ENCODE measurements around the gene COL4A2. TPM values are rescaled to one million over a fixed set of nuclear protein-coding genes. Genes with fewer than 3 reads are reported as not detected.

The COL4A2 gene
- polyA plus RNA-seq, 1 donor (not counting 4 experiments of a cell fraction or from before 2014, with no cell fraction given) = 30.7 TPM

DNA sequence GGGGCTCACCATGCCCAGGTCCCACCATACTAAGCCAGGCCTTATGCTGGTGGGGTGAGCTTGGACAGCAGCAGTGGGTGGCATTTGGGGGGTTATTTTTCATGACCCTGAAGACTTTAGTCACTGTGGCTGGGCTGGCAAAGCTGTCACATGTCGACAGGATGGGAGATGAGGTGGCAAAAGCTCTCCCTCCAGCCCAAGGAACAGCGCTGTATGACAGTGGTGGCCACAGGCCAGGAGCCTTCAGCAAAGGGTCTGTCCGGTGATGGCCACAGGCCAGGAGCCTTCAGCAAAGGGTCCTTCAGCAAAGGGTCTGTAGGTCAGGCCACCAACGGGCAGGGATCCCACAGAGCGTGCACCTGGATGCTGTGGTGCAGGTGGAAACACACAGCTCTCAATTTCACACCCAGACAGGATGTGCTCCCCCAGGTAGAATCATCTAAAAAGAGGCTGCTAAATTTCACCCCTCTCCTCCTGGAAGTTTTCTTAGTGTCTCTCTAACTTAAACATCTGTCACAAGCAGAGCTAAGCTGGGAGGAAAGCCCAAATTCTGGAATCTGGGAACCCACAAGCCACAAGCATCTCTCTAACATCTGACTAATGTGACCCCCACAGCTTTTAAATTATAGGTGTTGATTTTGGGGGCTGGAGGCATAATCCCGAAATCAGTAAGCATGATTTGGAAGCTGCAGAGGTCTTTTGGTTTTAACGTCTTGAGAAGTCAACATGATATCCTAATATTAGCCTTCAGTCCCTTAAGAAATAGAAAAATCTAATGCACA lies 23.2 kb upstream of the COL4A2 start:
- FAIRE-seq = no peak
- H3K4me3 ChIP-seq (ENCODE audit: control insufficient read depth in 2 of 3, extremely low read depth in 1 of 3, insufficient read depth in 2 of 3, low read depth in 1 of 3, low read length in 3 of 3) = no peak overlapping the region
- H3K36me3 ChIP-seq (ENCODE audit: control insufficient read depth in 2 of 2, extremely low read depth in 1 of 2, insufficient read depth in 2 of 2, low read length in 2 of 2) = peaks cover 0 to 4% of the 10 kb centered on the region in 2 experiments
- H3K79me2 ChIP-seq (ENCODE audit: control insufficient read depth, insufficient read depth, low read length) = peaks cover 9% of the 10 kb centered on the region
- dilution Hi-C loops (cut with MboI; ENCODE audit: extremely low pct_ligation_motif_present, low sequenced_read_pairs) = no loop called here
- H3K9ac ChIP-seq (ENCODE audit: control insufficient read depth, extremely low read depth, insufficient read depth, low read length) = no peak overlapping the region
- no peak for DNase-seq (ENCODE audit: low read depth, low spot score)
- H3K9me1 ChIP-seq (ENCODE audit: control insufficient read depth, extremely low read depth, insufficient read depth, low read length) = no peaks in the 10 kb centered on the region
- TF ChIP-seq EZH2 (IDR thresholded peaks at IDR 0.05; ENCODE audit: low read length) = no peak
- TF ChIP-seq, protein P1, sequence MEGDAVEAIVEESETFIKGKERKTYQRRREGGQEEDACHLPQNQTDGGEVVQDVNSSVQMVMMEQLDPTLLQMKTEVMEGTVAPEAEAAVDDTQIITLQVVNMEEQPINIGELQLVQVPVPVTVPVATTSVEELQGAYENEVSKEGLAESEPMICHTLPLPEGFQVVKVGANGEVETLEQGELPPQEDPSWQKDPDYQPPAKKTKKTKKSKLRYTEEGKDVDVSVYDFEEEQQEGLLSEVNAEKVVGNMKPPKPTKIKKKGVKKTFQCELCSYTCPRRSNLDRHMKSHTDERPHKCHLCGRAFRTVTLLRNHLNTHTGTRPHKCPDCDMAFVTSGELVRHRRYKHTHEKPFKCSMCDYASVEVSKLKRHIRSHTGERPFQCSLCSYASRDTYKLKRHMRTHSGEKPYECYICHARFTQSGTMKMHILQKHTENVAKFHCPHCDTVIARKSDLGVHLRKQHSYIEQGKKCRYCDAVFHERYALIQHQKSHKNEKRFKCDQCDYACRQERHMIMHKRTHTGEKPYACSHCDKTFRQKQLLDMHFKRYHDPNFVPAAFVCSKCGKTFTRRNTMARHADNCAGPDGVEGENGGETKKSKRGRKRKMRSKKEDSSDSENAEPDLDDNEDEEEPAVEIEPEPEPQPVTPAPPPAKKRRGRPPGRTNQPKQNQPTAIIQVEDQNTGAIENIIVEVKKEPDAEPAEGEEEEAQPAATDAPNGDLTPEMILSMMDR (optimal IDR thresholded peaks at IDR 0.05 in 1 of 3, IDR thresholded peaks at IDR 0.05 in 1 of 3, conservative IDR thresholded peaks at IDR 0.05 in 1 of 3; ENCODE audit: extremely low read depth in 1 of 3, insufficient read depth in 2 of 3, low read length in 3 of 3) = no peak
- H3K4me1 ChIP-seq (ENCODE audit: control insufficient read depth, extremely low read depth, insufficient read depth, low read length) = peaks cover 19% of the 10 kb centered on the region
- H2AFZ ChIP-seq (ENCODE audit: control insufficient read depth, low read length) = no peak overlapping the region
- H3K9me3 ChIP-seq (ENCODE audit: control insufficient read depth, low read depth, low read length) = no peaks in the 10 kb centered on the region
- no peak overlapping the region for H3K4me2 ChIP-seq (ENCODE audit: control insufficient read depth, extremely low read depth, insufficient read depth, low read depth, low read length)
- no peaks in the 10 kb centered on the region for H3K27me3 ChIP-seq (ENCODE audit: control insufficient read depth, extremely low read depth, insufficient read depth, low read length)
- no peak overlapping the region for H3K27ac ChIP-seq (ENCODE audit: control insufficient read depth, insufficient read depth, low read length)
- H4K20me1 ChIP-seq (ENCODE audit: control insufficient read depth, extremely low read depth, insufficient read depth, low read length) = no peaks in the 10 kb centered on the region

DNA sequence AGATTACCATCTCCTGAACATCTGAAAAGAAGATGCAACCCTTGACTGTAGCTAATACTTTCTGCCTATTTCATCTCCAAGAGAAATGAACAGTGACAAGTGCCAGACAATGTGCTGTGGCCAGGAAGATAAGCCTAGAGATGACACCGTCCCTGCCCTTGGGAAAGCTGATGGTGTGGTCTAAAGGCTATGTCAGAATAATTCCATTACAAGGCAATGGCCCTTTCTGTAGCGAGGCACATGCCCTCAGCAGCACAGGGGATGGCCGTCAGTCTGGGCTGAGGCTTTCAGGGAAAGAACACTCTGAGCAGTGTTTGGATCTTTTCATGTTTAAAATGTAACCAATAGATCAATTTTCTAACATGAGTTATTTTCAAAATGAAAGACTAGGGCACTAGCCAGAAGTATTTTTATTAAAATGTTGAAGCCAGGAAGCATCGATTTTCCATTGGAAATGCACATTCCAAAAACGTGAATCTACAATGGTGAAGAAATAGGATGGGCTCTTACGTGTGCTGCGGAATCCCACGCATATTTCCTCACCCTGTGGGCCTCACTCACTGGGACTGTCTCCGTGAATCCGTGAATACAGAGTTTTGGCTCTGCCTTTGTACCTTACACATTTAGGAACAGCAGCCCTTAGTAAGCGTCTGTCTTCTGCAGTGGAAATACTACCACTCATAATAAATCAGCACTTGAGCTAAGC lies 22.2 kb upstream of the COL4A2 start:
- Histone ChIP-seq H3K4me2 (ENCODE audit: control insufficient read depth, extremely low read depth, insufficient read depth, low read depth, low read length) (no peak overlapping the region), H3K27ac (ENCODE audit: control insufficient read depth, insufficient read depth, low read length) (no peak overlapping the region)

More for the DNA sequence above, 22.2 kb upstream of the COL4A2 start:
- Histone ChIP-seq H3K36me3 (ENCODE audit: control insufficient read depth in 2 of 2, extremely low read depth in 1 of 2, insufficient read depth in 2 of 2, low read length in 2 of 2) (peaks cover 0 to 6% of the 10 kb centered on the region in 2 experiments), H3K79me2 (ENCODE audit: control insufficient read depth, insufficient read depth, low read length) (peaks cover 9% of the 10 kb centered on the region), H2AFZ (ENCODE audit: control insufficient read depth, low read length) (no peak overlapping the region), H3K4me1 (ENCODE audit: control insufficient read depth, extremely low read depth, insufficient read depth, low read length) (peaks cover 19% of the 10 kb centered on the region), H3K4me3 (ENCODE audit: control insufficient read depth in 2 of 3, extremely low read depth in 1 of 3, insufficient read depth in 2 of 3, low read depth in 1 of 3, low read length in 3 of 3) (no peak overlapping the region), H3K9ac (ENCODE audit: control insufficient read depth, extremely low read depth, insufficient read depth, low read length) (no peak overlapping the region), H4K20me1 (ENCODE audit: control insufficient read depth, extremely low read depth, insufficient read depth, low read length) (no peaks in the 10 kb centered on the region), H3K27me3 (ENCODE audit: control insufficient read depth, extremely low read depth, insufficient read depth, low read length) (no peaks in the 10 kb centered on the region), H3K9me3 (ENCODE audit: control insufficient read depth, low read depth, low read length) (no peaks in the 10 kb centered on the region), H3K9me1 (ENCODE audit: control insufficient read depth, extremely low read depth, insufficient read depth, low read length) (no peaks in the 10 kb centered on the region)
- DNase-seq (ENCODE audit: low read depth, low spot score) (no peak), FAIRE-seq (no peak)
- dilution Hi-C loops (cut with MboI; ENCODE audit: extremely low pct_ligation_motif_present, low sequenced_read_pairs) = no loop called here
- no peak for TF ChIP-seq EZH2 (IDR thresholded peaks at IDR 0.05; ENCODE audit: low read length)
- TF ChIP-seq, protein P1 (optimal IDR thresholded peaks at IDR 0.05 in 1 of 3, IDR thresholded peaks at IDR 0.05 in 1 of 3, conservative IDR thresholded peaks at IDR 0.05 in 1 of 3; ENCODE audit: extremely low read depth in 1 of 3, insufficient read depth in 2 of 3, low read length in 3 of 3) = no peak

Measured in keratinocyte (primary cell).